GM19238 (cell line): Measurements from ENCODE around the gene FBLN7.

Experiments
- DNase-seq: peaks from one replicate; pipeline ENCODE4 v3.0.0; 2011; ENCODE audit warnings: low spot score; ENCODE audit not compliant: insufficient read length

The FBLN7 gene

GRCh38 chr2:112229348-112229747 is 91.2 kb downstream of the FBLN7 start:
- no peak for DNase-seq

GRCh38 chr2:112230371-112230770 is 92.2 kb downstream of the FBLN7 start:
- DNase-seq = no peak
